Right ventricle myocardium inferior (tissue), 1 donor: ENCODE data around the gene AUP1. TPM values are rescaled to one million over a fixed set of nuclear protein-coding genes. Genes with fewer than 3 reads are reported as not detected.

Source experiments
- ATAC-seq: fragments of 200-7000 bp; cut with Tn5 transposase; one replicate; pipeline ENCODE4 v1.9.1; 2020; ENCODE audit warnings: mild to moderate bottlenecking, moderate library complexity
- DNase-seq: peaks from one replicate; pipeline ENCODE4 v3.0.0; 2021; ENCODE audit errors: missing footprints
- intact Hi-C: fragments of 100-400 bp; cut with DNase I; formaldehyde crosslinking; loops from one replicate; pipeline ENCODE4 v1.11.0; 2022
- total RNA-seq: library from RNA; stranded (reverse); fragmentation: NEBNext Ultra II Directional; extraction: Animal tissue kit (Norgen Biotek cat#: 25700); gene quantifications from one replicate; pipeline ENCODE4 v1.2.1, GENCODE V29; 2021
- donor health status: DM: no; HTN: yes; CAD: no; lungs with severe emphysema.

The AUP1 gene
- total RNA-seq, 1 donor from 2014 or later = 53.7 TPM

DNA sequence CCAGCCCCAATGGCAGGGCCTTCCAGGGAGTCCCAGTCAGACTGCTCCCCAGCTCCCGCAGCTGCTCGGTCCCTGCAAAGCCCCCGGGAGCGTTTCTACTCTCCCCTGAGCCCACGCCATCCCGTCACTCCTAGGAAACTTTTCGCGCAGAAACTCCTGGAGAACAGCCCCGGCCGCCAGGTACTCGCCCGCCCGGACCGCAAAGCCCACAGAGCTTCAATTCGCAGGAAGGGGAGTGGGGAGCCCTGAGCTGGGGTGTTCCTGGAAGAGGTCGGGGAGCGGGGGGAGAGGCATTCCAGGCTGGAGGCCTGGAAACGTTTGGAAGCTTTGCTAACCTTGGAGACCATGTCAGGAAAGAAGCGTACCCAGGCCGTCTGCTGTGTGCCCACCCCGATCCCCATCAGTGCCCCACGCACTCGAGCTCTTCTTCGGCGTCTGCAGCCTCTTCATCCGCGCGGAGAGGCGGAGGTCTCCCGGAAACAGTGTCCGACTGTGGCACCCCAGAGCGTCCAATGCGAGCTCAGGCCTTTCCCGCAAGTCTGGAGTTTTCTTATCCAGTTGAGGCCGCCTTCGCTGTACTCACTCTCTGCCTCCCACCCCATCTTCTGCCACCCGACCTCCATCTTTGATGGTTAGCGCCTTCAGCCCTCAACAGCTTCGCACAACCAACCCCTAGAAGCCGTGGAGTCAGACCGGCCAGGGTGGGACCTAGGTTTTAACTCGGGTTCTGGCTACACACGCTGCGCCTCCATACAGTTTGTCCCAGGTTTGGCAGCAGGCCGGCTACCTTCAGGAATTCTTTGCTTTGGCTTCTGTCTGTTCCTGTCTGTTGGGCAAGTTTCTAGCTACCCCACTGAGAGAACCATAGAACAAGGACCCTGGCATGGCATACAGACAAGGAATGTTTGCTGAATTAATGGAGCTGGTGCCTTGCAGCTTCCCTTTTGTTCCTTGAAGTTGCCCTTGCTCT lies 25.7 kb downstream of the AUP1 start:
- DNase-seq (peak; percentile 52), ATAC-seq (no peak)
- intact Hi-C loops = loop anchor here (5.0 to 10.0 kb wide), 2 partner anchors 84 to 151 kb away; partner anchors contain the start of gene SEMA4F

GRCh38 chr2:74502720-74503505 lies 26.6 kb downstream of the AUP1 start:
- DNase-seq = peak; percentile 90
- peak; percentile 73 for ATAC-seq
- intact Hi-C loops = loop anchor here (5.0 to 10.0 kb wide), 2 partner anchors 84 to 152 kb away; partner anchors contain the start of gene SEMA4F

- DNase-seq = peak; percentile 65
- intact Hi-C loops = loop anchor here (5.0 to 10.0 kb wide), 2 partner anchors 85 to 153 kb away; partner anchors contain the start of gene SEMA4F
- ATAC-seq = no peak
Observed at GRCh38 chr2:74502147-74502719, 27.3 kb downstream of the AUP1 start.

- DNase-seq (no peak), ATAC-seq (no peak)
- intact Hi-C loops = loop anchor here (5.0 to 10.0 kb wide), 2 partner anchors 86 to 153 kb away; partner anchors contain the start of gene SEMA4F
Observed at GRCh38 chr2:74501335-74502071, 28.0 kb downstream of the AUP1 start.

DNA sequence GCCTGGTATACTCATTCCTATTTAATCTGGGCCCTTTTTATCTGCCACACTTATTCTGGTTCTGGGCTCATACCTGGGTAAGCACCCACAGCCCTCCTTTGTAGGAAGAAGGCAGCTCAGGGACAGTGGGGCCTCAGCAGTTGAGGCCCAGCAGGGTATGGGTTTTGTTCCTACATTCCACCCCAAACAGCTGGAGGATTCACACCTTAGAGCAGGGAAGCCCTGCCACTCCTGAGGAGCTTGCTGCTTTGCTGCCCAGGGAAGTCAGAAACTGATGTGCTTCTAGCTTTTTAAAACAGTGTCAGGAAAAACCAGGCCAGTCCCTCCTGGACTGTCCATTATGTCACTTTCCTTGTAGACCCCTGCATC lies 28.9 kb downstream of the AUP1 start:
- ATAC-seq (no peak), DNase-seq (no peak)
- intact Hi-C loops = loop anchor here (5.0 to 10.0 kb wide), 2 partner anchors 87 to 154 kb away; partner anchors contain the start of gene SEMA4F

GRCh38 chr2:74499940-74500577 lies 29.4 kb downstream of the AUP1 start:
- intact Hi-C loops = loop anchor here (5.0 to 10.0 kb wide), 2 partner anchors 87 to 155 kb away; partner anchors contain the start of gene SEMA4F
- peak; percentile 50 for DNase-seq
- no peak for ATAC-seq

GRCh38 chr2:74499267-74499939 lies 30.1 kb downstream of the AUP1 start, which contains the start of gene LBX2:
Gene LBX2, minus strand, starts transcription at chr2:74499603. Its CDS starts 66 bp downstream, at chr2:74499537.
- DNase-seq (peak; percentile 68), ATAC-seq (no peak)
- intact Hi-C loops = no loop called here

GRCh38 chr2:74498500-74499266 lies 30.8 kb downstream of the AUP1 start:
- intact Hi-C loops = no loop called here
- DNase-seq (peak; percentile 56), ATAC-seq (no peak)

DNA sequence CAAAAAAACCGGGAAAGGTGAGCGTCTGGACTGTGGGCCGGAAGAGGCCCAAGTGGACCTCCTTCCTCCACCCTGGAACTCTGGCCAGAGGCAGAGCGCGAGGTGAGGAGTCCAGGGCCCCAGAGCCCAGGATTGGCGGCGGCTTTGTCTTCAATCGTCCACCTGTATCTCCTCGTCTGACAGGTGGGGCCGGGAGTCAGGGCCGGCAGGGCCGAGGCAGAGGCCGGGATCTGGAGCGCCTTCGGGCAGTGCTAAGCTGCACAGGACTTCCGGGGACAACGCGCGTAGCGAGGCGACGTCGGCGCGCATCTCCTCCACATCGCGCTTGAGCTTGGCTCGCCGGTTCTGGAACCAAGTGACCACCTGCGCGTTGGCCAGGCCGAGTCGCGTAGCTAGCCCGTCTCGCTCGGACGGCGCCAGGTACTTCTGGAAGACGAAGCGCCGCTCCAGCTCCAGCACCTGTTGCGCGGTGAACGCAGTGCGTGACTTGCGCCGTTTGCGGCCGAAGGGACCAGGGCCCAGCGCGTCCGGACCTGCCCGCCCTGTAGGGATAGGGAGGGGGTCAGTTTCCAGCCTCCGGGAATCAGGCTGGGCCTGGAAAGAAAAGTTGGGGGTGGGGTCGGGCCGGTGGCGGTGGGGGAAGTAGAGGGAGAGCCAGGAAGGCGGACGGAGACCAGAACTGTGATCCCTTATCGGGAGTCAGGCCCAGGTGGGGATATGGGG lies 31.6 kb downstream of the AUP1 start:
- DNase-seq = peak; percentile 46
- intact Hi-C loops = no loop called here
- ATAC-seq = no peak

DNA sequence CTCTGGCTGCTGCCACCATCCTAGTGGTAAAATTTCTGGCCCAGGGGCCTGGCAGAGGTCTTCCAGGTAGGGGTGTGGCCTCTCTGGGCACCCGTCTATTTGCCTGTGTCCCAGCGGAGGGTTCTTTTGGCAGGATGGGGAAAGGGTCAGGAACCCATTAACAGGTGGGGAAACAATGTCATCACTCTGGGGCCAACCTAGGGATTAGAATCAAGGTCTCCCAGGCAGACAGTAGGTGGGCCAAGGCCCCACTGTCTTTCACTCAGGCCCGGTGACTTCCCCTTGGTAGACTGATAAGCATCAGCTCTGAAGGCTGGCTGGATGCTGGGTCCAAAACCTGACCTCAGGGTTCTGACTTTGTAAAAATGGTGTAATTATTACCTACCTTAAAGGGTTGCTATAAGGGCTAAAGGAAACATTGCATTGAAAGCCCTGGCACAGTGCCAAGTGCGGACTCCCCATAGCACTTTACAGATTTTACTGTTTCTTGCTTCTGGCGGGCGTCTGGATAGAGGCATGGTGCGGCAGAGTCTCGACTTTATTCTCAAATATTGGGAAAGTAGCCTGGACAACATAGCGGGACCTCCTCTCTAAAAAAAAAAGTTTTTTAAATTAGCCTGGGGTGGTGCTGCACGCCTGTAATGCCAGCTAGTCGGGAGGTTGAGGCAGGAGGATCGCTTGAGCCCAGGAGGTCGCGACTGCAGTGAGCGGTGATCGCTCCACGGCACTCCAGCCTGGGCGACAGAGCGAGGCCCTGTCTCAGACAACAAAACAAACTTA lies 32.3 kb downstream of the AUP1 start:
- ATAC-seq (no peak), DNase-seq (no peak)
- intact Hi-C loops = no loop called here

DNA sequence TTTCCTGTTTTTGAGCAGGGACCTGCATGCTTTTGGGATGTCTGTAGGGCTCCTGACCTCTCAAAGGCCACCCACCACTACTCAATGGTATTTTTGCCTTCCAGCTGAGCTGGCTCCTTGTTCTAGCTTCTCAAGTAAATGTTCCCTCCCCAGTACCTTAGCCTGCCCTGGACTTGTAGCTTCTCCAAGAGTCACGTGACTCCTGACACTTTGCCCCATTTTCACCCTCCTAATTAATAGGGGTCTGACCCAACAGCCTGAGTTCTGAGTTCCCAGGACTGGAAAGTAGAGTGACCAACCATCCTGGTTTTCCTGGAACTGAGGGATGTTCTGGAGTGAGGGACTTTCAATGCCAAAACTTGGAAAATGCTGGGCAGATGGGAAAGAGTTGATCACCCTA lies 34.1 kb downstream of the AUP1 start:
- intact Hi-C loops = no loop called here
- no peak for DNase-seq
- ATAC-seq = no peak

DNA sequence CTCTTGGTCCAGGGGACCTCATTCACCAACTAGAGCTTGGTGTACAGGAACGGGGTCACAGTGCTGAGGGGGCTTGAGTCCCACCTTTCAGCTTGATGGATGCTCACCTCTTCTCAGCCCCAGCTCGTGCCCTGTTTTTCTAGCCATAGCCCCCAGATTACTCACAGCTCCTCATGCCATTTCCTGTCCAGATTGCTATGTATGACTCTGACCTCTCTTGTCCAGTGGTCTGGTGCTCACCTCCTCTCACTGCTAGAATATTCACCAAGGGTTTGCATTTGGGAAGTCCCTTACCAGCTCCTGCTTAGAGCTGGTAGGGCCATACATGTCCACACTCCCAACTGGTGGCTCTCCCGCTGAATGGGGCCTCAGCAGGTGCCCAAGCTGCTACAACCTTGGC lies 36.0 kb downstream of the AUP1 start:
- DNase-seq (no peak), ATAC-seq (no peak)
- intact Hi-C loops = no loop called here

DNA sequence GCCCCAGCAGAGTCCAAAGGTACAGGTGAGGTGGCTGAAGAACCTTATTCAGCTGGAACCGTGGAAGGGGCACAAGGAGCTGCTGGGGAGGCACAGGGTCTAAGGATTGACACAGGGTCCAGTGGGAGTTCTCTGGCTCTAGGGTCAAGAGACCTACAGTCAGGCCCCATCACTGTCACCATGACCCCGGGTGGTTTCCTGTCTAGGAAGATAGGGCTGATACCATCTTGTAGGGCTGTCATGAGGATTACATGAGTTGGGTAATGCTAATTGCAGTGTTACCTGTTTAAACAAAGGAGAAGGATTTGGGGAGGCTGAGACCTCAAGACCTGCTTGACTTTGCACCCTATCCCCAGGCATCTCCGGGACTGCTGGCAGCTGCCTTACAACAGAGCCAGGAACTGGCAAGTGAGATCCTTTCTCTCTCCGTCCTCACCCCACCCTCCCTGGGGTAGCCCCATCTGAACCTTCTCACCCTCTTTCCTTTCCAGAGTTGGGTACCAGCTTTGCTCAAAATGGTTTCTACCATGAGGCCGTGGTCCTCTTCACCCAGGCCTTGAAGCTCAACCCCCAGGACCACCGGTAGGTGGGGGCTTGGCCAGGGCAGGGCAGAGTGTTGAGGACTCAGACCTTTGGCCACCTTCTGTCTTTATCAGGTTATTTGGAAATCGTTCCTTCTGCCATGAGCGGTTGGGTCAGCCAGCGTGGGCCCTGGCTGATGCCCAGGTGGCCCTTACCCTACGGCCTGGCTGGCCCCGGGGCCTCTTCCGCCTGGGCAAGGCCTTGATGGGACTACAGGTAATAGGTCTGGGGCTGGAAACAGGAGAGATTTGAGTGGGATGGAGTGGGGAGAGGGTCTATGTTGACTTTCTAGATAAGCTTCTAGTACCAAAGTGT lies 37.6 kb downstream of the AUP1 start:
- intact Hi-C loops = no loop called here
- no peak for DNase-seq
- ATAC-seq = no peak

GRCh38 chr2:74489906-74490305 lies 39.6 kb downstream of the AUP1 start:
- ATAC-seq (no peak), DNase-seq (no peak)
- intact Hi-C loops = no loop called here
